ENCODE results near the gene USP14.

USP14 gene

DNA sequence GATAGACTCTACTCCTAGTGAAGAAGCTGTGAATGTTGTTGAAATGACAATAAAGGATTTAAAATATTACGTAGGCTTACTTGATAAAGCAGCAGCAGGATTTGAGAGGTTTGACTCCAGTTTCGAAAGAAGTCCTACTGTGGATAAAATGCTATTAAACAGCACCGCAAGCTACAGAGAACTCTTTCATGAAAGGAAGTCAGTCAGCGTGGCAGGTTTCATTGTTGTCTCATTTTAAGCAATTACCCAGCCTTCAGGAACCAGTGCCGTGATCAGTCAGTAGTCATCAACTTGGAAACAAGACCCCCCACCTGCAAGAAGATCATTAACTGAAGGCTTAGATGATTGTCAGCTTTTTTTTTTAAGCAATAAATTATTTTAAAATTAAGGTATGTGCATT is 14.0 kb downstream of the USP14 start:
- DNase-seq (ENCODE audit: low read depth), result no peak
- no peak overlapping the region for H3K4me3 ChIP-seq (ENCODE audit: low read depth, low read length)
- no peak for TF ChIP-seq POLR2A (IDR thresholded peaks at IDR 0.05; ENCODE audit: extremely low read depth, insufficient read length)
- no peak for TF ChIP-seq MYC (IDR thresholded peaks at IDR 0.05; ENCODE audit: low read depth, low read length)
- TF ChIP-seq, protein P1, sequence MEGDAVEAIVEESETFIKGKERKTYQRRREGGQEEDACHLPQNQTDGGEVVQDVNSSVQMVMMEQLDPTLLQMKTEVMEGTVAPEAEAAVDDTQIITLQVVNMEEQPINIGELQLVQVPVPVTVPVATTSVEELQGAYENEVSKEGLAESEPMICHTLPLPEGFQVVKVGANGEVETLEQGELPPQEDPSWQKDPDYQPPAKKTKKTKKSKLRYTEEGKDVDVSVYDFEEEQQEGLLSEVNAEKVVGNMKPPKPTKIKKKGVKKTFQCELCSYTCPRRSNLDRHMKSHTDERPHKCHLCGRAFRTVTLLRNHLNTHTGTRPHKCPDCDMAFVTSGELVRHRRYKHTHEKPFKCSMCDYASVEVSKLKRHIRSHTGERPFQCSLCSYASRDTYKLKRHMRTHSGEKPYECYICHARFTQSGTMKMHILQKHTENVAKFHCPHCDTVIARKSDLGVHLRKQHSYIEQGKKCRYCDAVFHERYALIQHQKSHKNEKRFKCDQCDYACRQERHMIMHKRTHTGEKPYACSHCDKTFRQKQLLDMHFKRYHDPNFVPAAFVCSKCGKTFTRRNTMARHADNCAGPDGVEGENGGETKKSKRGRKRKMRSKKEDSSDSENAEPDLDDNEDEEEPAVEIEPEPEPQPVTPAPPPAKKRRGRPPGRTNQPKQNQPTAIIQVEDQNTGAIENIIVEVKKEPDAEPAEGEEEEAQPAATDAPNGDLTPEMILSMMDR (IDR thresholded peaks at IDR 0.05; ENCODE audit: low read depth, low read length), result no peak
- TF ChIP-seq, protein P2, sequence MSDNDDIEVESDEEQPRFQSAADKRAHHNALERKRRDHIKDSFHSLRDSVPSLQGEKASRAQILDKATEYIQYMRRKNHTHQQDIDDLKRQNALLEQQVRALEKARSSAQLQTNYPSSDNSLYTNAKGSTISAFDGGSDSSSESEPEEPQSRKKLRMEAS (IDR thresholded peaks at IDR 0.05; ENCODE audit: low read depth, low read length), result no peak

GRCh38 chr18:179499-179898 is 21.1 kb downstream of the USP14 start:
- no peak overlapping the region for H3K4me3 ChIP-seq (ENCODE audit: low read depth, low read length)
- DNase-seq (ENCODE audit: low read depth), result no peak
- TF ChIP-seq POLR2A (IDR thresholded peaks at IDR 0.05; ENCODE audit: extremely low read depth, insufficient read length) (no peak), MYC (IDR thresholded peaks at IDR 0.05; ENCODE audit: low read depth, low read length) (no peak)
- TF ChIP-seq, protein P1 (IDR thresholded peaks at IDR 0.05; ENCODE audit: low read depth, low read length), result no peak
- TF ChIP-seq, protein P2 (IDR thresholded peaks at IDR 0.05; ENCODE audit: low read depth, low read length), result no peak

DNA sequence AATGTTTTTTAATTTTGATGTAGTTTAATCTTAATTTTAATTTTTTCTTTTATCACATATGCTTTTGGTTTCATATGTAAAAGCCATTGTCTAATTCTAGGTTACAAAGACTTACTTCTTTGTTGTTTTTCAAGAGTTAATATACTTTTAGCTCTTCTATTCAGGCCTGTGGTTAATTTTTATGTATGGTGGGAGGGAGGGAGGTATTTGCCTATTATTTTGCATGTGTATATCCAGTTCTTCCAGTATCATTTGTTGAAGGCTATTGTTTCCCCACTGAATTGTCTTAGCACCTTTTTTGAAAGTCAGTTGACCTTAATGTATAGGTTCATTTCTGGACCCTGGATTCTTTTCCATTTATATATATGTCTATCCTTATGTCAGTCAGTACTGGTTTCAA is 23.4 kb downstream of the USP14 start:
- no peak for DNase-seq (ENCODE audit: low read depth)
- no peak overlapping the region for H3K4me3 ChIP-seq (ENCODE audit: low read depth, low read length)
- TF ChIP-seq, protein P2 (IDR thresholded peaks at IDR 0.05; ENCODE audit: low read depth, low read length), result no peak
- TF ChIP-seq, protein P1 (IDR thresholded peaks at IDR 0.05; ENCODE audit: low read depth, low read length), result no peak
- TF ChIP-seq MYC (IDR thresholded peaks at IDR 0.05; ENCODE audit: low read depth, low read length), result no peak
- no peak for TF ChIP-seq POLR2A (IDR thresholded peaks at IDR 0.05; ENCODE audit: extremely low read depth, insufficient read length)

DNA sequence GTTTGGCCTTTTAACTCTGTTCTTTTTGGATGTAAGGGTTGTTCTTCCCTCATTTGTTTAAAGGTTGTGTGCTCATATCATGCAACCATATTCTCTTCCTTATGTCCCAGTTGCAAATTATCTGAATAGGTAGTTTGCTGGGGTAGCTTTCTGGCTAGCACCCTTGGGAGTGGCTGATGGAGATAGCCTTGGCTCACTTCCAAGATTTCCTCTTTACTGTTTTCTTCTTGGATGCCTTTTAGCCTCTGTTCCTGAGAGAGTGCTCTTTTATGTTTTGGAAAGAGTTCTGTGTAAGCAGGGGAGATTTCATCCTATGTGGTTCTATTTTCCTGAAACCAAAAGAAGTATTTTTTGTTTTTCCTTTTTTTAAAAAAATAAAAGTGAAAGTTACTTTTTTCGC is 25.4 kb downstream of the USP14 start:
- DNase-seq (ENCODE audit: low read depth), result no peak
- TF ChIP-seq POLR2A (IDR thresholded peaks at IDR 0.05; ENCODE audit: extremely low read depth, insufficient read length) (no peak), MYC (IDR thresholded peaks at IDR 0.05; ENCODE audit: low read depth, low read length) (no peak)
- TF ChIP-seq, protein P2 (IDR thresholded peaks at IDR 0.05; ENCODE audit: low read depth, low read length), result no peak
- TF ChIP-seq, protein P1 (IDR thresholded peaks at IDR 0.05; ENCODE audit: low read depth, low read length), result no peak
- H3K4me3 ChIP-seq (ENCODE audit: low read depth, low read length), result no peak overlapping the region

DNA sequence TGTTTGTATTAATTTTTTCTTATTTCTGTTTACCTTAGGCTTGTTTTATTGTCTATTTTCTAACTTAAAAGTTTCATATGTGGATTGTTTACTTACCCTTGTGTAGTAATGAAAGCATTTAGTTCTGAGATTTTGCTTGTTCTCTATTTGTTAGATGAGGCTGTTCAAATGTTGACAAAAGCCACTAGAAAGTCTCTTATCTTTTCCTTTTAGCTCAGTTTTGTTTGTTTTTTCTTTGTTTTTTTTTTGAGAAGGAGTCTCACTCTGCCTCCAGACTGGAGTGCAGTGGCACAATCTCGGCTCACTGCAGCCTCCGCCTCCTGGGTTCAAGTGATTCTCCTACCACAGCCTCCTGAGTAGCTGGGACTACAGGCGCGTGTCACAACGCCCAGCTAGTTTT is 30.9 kb downstream of the USP14 start:
- TF ChIP-seq POLR2A (IDR thresholded peaks at IDR 0.05; ENCODE audit: extremely low read depth, insufficient read length) (no peak), MYC (IDR thresholded peaks at IDR 0.05; ENCODE audit: low read depth, low read length) (no peak)
- TF ChIP-seq, protein P2 (IDR thresholded peaks at IDR 0.05; ENCODE audit: low read depth, low read length), result no peak
- TF ChIP-seq, protein P1 (IDR thresholded peaks at IDR 0.05; ENCODE audit: low read depth, low read length), result no peak
- no peak overlapping the region for H3K4me3 ChIP-seq (ENCODE audit: low read depth, low read length)
- DNase-seq (ENCODE audit: low read depth), result no peak

GRCh38 chr18:191725-192124 is 33.4 kb downstream of the USP14 start:
- no peak for DNase-seq (ENCODE audit: low read depth)
- TF ChIP-seq, protein P1 (IDR thresholded peaks at IDR 0.05; ENCODE audit: low read depth, low read length), result no peak
- TF ChIP-seq, protein P2 (IDR thresholded peaks at IDR 0.05; ENCODE audit: low read depth, low read length), result no peak
- TF ChIP-seq POLR2A (IDR thresholded peaks at IDR 0.05; ENCODE audit: extremely low read depth, insufficient read length) (no peak), MYC (IDR thresholded peaks at IDR 0.05; ENCODE audit: low read depth, low read length) (no peak)
- H3K4me3 ChIP-seq (ENCODE audit: low read depth, low read length), result no peak overlapping the region
